Activated B cell treated with CpG ODN at 0.5 μM for 24 hours (primary cell): ENCODE data around the gene TPP1. TPM values are rescaled to one million over a fixed set of nuclear protein-coding genes. Genes with fewer than 3 reads are reported as not detected.

Source experiments
- ATAC-seq: fragments of 200-7000 bp; cut with Tn5 transposase; one replicate; pipeline ENCODE4 v1.10.0; 2021; ENCODE audit warnings: low read depth, mild to moderate bottlenecking, moderate library complexity
- CTCF ChIA-PET: fragments of 350-600 bp; sonication (Branson Sonifier 250); formaldehyde crosslinking; loops from one replicate; lab custom pipeline; 2021; ENCODE audit warnings: antibody characterized with exemption; lab: Charles Lee
- POLR2A ChIA-PET: fragments of 350-600 bp; sonication (Branson Sonifier 250); formaldehyde crosslinking; loops from one replicate; lab custom pipeline; 2021; ENCODE audit warnings: antibody characterized with exemption; lab: Charles Lee
- DNase-seq: peaks from one replicate; pipeline ENCODE4 v3.0.0; 2022
- H3K27ac Mint-ChIP-seq: one replicate; pipeline ENCODE4 v1.8.0; 2020; ENCODE audit warnings: mixed read lengths
- H3K27me3 Mint-ChIP-seq: one replicate; pipeline ENCODE4 v1.8.0; 2021; ENCODE audit warnings: mixed read lengths
- H3K36me3 Mint-ChIP-seq: one replicate; pipeline ENCODE4 v1.8.0; 2021; ENCODE audit warnings: low read depth, mixed read lengths
- H3K4me1 Mint-ChIP-seq: one replicate; pipeline ENCODE4 v1.8.0; 2021; ENCODE audit warnings: mixed read lengths
- H3K4me3 Mint-ChIP-seq: one replicate; pipeline ENCODE4 v1.8.0; 2020; ENCODE audit warnings: mild to moderate bottlenecking, mixed read lengths
- H3K9me3 Mint-ChIP-seq: one replicate; pipeline ENCODE4 v1.8.0; 2020; ENCODE audit warnings: mixed read lengths
- intact Hi-C: fragments of 100-400 bp; cut with micrococcal nuclease; formaldehyde crosslinking; loops from one replicate; pipeline ENCODE4 v1.15.1; 2024
- total RNA-seq: library from RNA; stranded (reverse); gene quantifications from 2 replicates; pipeline ENCODE4 v1.2.3, GENCODE V29; 2022
- TF ChIP-seq, protein P1 (sequence below): fragments of 200-600 bp; IDR thresholded peaks from one replicate; pipeline ENCODE4 v1.8.0; 2022; ENCODE audit warnings: antibody characterized with exemption, mild to moderate bottlenecking

Gene TPP1
- total RNA-seq, 1 donor from 2014 or later = 123 TPM

DNA sequence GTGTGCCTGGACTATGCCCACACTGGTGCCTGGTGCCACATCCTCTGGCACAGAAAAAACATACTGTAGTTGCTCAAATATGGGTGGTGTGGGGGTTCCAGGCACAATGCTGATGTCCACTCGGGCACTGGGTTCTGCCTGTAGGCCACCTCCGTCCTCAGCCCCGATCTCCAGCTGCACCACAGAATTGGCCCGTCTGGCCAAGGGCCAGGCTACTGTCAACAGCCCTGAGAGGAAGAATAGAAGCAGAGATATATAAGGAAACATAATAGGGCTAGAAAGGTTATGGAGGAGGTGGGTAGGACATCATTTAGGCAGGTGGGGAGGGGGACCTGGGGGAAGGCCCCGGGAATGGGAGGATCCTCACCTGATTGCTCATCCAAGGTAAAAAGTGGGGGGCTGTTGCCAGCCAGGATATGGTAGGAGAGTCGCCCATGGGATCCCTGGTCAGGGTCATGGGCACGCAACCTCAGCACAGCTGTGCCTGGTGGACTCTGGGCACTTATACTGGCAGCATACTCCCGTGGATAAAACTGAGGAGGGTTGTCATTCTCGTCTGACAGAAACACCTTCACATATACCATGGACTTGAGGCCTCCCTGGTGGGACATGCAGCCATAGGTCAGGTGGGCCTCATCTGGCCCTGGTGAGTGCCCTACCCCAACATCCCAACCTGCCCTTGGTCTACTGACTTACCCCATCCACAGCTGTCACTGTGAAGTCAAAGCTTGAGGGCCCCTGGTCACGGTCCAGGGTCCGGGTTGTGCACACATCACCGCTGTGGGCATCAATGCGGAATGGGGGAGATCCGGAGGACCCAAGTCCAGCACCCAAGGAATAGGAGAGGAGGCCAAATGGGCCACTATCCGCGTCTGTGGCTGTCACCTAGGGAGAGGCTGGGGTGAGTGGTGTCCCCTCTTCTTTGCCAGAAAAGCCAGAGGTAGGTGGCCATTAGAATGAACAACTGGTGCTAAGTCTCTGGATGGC is 14.5 kb upstream of the TPP1 start:
- Mint-ChIP-seq H3K9me3 (no peaks in the 10 kb centered on the region), H3K27me3 (no peaks in the 10 kb centered on the region), H3K36me3 (no peaks in the 10 kb centered on the region), H3K4me1 (no peaks in the 10 kb centered on the region), H3K27ac (no peak overlapping the region), H3K4me3 (no peak overlapping the region)
- TF ChIP-seq, protein P1, sequence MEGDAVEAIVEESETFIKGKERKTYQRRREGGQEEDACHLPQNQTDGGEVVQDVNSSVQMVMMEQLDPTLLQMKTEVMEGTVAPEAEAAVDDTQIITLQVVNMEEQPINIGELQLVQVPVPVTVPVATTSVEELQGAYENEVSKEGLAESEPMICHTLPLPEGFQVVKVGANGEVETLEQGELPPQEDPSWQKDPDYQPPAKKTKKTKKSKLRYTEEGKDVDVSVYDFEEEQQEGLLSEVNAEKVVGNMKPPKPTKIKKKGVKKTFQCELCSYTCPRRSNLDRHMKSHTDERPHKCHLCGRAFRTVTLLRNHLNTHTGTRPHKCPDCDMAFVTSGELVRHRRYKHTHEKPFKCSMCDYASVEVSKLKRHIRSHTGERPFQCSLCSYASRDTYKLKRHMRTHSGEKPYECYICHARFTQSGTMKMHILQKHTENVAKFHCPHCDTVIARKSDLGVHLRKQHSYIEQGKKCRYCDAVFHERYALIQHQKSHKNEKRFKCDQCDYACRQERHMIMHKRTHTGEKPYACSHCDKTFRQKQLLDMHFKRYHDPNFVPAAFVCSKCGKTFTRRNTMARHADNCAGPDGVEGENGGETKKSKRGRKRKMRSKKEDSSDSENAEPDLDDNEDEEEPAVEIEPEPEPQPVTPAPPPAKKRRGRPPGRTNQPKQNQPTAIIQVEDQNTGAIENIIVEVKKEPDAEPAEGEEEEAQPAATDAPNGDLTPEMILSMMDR = no peak
- intact Hi-C loops = no loop called here
- no peak for DNase-seq
- ChIA-PET CTCF (no interaction called here), POLR2A (interaction anchor here (0.9 kb wide), 1 partner anchor 16 kb away, joined by 3 read pairs; no protein-coding TSS in a partner anchor)
- ATAC-seq = no peak

DNA sequence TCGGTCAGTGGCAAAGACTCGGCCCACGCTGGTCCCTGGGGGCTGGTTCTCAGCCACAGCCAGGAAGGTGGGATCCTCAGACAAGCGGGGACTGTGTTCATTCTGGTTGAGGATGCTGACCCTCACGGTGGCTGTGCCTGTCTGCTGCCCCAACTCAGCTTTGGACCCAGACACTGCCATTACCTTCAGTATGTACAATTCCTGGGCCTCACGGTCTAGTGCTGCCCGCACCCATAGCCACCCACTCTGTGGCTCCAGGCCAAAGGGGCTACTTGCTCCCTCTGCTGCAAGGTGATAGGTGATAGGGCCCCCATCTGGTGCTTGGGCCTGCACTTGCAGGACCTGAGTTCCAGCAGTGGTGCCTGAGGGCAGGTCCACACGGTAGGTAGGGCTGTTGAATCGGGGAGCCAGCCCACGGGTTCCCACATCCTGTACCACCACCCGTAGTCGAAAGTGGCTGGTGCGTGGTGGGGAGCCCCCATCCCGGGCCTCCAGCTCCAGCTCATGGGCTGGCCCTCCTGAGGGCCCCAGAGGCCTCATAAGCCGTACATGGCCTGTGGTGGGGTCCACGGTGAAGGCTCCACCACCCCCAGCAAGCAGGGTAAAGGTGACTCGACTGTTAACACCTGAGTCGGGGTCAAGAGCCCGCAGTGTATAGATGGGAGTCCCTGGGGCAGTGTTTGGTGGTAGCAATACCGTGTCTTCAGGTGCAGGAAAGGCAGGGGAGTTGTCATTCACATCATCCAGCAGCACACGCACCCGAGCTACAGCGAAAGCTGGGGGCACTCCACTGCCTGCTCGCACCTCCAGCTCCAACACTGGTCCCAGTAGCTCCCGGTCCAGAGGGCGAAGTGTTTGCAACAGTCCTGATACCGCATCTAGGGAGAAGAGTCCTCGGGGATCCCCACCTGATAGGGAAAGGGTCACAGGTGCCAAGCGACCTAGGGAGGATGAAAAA is 13.2 kb upstream of the TPP1 start:
- DNase-seq (no peak), ATAC-seq (no peak)
- ChIA-PET POLR2A (no interaction called here), CTCF (no interaction called here)
- intact Hi-C loops = no loop called here
- TF ChIP-seq, protein P1 = no peak
- Mint-ChIP-seq H3K4me1 (peaks cover 10% of the 10 kb centered on the region), H3K36me3 (no peaks in the 10 kb centered on the region), H3K27me3 (no peaks in the 10 kb centered on the region), H3K4me3 (no peak overlapping the region), H3K9me3 (no peaks in the 10 kb centered on the region), H3K27ac (no peak overlapping the region)

GRCh38 chr11:6631361-6631890 is 12.2 kb upstream of the TPP1 start:
- DNase-seq (peak; percentile 11), ATAC-seq (no peak)
- Mint-ChIP-seq H3K4me3 (no peak overlapping the region), H3K36me3 (no peaks in the 10 kb centered on the region), H3K4me1 (peaks cover 18% of the 10 kb centered on the region), H3K27ac (no peak overlapping the region), H3K27me3 (no peaks in the 10 kb centered on the region), H3K9me3 (no peaks in the 10 kb centered on the region)
- intact Hi-C loops = no loop called here
- ChIA-PET POLR2A (no interaction called here), CTCF (interaction anchor here (1.2 kb wide), 1 partner anchor 36 kb away, joined by 5 read pairs; no protein-coding TSS in a partner anchor)
- TF ChIP-seq, protein P1 = no peak

DNA sequence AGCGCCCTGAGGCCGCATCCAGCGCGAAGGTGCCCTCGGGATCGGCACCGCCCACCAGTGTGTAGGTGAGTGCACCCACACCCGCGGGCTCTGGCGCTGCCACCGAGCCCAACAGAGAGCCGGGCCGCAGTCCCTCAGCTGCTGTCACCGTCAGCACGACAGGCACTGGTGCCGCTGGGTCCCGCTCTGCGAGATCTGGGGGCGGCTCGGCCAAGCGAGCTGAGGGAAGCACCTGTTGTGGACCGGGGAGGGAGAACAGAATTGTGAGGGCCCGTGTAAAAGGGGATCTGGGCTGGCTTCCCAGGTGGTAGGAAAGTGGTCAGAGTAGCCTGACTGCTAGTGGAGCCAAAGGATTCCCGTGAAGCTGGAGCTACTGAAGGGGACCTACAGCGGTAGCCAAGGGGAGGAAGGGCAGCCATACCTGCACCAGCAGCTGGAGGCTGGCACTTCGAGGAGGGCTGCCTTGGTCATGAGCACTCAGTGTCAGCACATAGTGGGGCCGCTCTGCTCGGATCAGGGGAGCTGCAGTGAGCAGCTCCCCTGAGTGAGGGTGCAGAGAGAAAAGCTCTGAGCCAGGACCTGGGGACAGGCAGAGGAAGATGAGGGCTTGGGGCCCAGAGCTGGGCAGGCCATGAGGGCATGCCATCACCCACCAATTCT is 11.5 kb upstream of the TPP1 start:
- H3K4me3 Mint-ChIP-seq = no peak overlapping the region
- POLR2A ChIA-PET = no interaction called here
- no peak for DNase-seq
- H3K36me3 Mint-ChIP-seq = no peaks in the 10 kb centered on the region
- no peaks in the 10 kb centered on the region for H3K27me3 Mint-ChIP-seq
- no peak overlapping the region for H3K27ac Mint-ChIP-seq
- peaks cover 20% of the 10 kb centered on the region for H3K4me1 Mint-ChIP-seq
- no peaks in the 10 kb centered on the region for H3K9me3 Mint-ChIP-seq
- TF ChIP-seq, protein P1 = no peak
- ATAC-seq = no peak
- CTCF ChIA-PET = interaction anchor here (1.2 kb wide), 1 partner anchor 37 kb away, joined by 5 read pairs; no protein-coding TSS in a partner anchor
- intact Hi-C loops = no loop called here
